Forelimb muscle (tissue), 1 donor: ENCODE data around the gene SLC16A4. TPM values are rescaled to one million over a fixed set of nuclear protein-coding genes. Genes with fewer than 3 reads are reported as not detected.

ENCODE experiments used
- DNase-seq: peaks from one replicate; pipeline ENCODE4 v3.0.0-alpha.2; 2013; ENCODE audit warnings: low read depth
- polyA plus RNA-seq: library from polyadenylated mRNA; unstranded; fragments of 120-200 nt; gene quantifications from one replicate; pipeline ENCODE4 v1.2.1, GENCODE V29; 2013; ENCODE audit not compliant: insufficient read length

Gene SLC16A4
- polyA plus RNA-seq, 1 donor: 9.9 TPM

DNA sequence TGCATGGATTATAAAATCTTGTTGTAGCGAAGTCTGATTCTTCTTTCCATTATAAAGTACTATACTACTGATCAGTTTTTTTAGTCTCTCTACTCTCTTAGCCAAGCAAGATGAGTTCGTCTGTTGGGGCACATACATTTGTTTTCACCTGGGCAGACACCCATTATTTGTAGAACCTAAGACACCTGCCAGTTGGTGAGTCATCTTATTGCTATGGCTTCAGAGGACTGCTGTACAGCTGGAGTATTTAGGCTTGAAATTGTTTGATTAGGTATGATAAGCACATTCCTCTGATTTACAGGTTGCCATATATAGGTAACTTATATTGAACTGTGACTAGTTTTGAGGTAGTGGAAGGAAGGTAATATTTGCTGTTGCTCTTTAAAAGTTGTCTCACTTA is 34.4 kb downstream of the SLC16A4 start:
- DNase-seq: no peak

- DNase-seq: no peak
Observed at GRCh38 chr1:110355321-110355720, 35.5 kb downstream of the SLC16A4 start.

- no peak for DNase-seq
Observed at GRCh38 chr1:110350360-110350759, 40.5 kb downstream of the SLC16A4 start.

- DNase-seq: no peak
Observed at GRCh38 chr1:110348771-110349170, 42.1 kb downstream of the SLC16A4 start.

DNA sequence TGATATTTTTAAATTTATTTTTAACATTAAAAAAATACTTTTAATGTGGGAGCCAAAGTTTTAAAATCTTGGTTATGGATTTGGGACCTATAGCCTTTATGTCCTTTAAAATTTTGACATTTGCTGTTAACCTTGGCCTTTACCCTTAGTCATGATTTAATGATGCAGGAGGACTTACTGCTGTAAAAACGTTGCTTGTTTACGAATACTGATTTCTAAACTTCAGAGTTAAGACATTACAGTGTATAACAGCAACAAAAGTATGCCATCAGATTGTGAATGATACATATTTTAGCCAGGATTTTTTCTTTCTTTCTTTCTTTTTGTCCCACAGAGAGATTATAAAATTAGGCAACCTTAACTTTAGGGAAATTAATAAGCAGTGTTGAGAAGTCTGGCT is 42.8 kb downstream of the SLC16A4 start:
- no peak for DNase-seq

DNA sequence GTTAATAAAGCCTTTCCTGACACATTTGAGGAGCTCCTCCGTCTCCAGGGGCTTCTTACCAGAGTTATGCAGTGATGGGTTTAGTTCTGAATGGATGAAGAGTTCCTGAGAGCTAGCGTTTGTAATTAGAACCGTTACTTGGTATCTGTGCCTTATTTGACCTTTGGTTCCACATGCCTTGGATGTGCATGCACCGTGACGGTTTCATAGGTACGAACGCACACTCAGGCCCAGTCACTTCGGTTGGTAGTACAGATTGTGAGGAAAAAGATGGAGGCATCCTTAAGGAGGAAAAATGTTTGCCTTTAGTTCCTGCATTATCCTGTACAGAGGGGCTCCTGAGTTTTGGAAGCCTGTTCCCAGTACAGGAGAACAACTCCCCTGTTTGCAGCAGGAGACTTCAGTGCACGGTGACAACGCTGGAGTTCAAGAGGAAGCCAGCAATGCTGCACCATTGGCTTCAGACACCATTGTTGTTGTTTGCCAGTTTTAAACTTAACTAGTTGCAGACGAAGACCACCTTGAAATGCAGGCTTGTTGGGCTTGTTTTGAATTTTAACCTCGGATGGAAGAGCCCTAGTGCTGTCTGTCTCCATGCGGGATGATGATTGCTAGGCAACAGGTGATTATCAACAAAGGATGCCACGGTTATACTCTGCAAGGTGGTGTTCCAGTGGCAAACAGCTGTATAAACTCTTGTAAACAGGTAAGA is 43.5 kb downstream of the SLC16A4 start:
- no peak for DNase-seq

DNA sequence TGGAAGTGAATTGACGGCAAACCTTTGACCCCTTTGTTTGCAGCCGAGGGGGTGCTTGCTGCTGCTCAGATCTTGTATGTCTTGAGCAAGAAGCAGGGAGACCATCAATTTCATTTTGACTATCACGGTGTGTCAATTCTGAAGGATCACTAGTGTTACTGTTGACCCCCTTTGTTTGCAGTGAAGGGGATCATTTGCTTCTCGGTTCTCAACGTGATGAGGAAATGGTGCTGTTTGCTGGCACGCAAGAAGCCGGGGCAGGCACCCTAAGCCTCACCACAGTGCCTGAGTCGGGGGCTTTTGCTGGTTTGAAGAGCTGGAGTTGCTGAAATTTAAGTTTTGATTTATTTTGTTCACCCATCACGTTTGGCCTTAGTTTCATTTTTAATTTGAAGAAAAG is 44.1 kb downstream of the SLC16A4 start:
- no peak for DNase-seq

DNA sequence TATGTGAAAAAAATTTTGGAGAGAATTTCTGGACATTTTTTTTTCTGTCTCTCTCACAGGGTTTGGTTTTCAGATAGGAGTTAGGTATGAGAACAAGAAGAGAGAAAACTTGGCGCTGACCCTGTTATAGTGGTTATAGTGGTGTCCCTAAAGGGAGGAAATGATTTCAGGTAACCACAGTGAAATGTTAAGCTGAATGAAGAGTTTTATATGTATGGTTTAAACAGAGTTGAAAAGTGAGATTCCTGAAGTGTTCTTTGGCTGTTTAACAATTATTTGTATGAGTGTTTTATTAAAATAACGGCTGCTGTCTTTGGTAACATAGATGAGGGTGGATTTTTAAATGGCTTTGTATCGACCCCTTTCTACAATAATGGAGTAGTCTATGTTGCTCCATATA is 45.3 kb downstream of the SLC16A4 start:
- DNase-seq: no peak

DNA sequence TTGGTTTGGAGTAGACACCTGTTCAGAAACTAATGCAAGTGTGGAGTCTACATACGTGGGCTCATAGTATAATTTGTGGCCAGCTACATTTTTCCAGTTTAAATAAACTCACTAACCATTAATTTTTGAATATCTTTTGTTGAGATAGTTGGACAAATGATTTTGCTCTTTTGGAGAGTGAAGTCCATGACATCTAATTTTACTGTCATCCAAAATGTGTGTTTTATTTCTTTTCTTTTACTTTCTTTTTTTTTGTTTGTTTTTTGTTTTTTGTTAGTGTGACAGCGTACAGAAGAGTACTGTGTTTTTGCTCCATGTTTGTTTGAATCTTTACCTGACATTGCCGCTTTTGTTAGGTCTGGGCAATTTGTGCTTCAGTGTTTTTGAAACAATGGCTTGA is 46.7 kb downstream of the SLC16A4 start:
- DNase-seq: no peak

DNA sequence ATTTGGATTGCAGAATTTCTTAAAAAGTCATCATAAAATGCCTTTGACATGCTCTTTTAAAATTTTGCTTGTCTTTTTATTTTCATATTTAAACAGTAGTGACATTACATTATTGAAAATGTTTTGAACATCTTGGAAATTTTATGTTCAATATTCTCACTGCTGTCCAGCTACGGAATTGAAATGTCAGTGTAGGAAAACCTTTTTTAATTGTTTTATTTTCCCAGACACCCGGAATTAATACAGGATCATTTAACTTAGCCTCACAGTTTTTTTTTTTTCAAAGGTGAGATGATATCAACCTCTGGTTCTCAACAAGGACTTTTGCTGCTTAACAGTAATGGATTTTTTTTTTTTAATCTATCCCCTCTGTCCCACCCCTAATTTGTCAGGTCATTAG is 47.6 kb downstream of the SLC16A4 start:
- DNase-seq: no peak

DNA sequence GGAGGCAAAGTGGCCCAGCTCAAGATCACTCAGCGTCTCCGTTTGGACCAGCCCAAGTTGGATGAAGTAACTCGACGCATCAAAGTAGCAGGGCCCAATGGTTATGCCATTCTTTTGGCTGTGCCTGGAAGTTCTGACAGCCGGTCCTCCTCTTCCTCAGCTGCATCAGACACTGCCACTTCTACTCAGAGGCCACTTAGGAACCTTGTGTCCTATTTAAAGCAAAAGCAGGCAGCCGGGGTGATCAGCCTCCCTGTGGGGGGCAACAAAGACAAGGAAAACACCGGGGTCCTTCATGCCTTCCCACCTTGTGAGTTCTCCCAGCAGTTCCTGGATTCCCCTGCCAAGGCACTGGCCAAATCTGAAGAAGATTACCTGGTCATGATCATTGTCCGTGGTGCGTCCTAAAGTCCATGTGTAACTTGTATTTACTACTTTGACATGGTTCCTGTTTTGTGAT is 48.9 kb downstream of the SLC16A4 start:
- DNase-seq: no peak

DNA sequence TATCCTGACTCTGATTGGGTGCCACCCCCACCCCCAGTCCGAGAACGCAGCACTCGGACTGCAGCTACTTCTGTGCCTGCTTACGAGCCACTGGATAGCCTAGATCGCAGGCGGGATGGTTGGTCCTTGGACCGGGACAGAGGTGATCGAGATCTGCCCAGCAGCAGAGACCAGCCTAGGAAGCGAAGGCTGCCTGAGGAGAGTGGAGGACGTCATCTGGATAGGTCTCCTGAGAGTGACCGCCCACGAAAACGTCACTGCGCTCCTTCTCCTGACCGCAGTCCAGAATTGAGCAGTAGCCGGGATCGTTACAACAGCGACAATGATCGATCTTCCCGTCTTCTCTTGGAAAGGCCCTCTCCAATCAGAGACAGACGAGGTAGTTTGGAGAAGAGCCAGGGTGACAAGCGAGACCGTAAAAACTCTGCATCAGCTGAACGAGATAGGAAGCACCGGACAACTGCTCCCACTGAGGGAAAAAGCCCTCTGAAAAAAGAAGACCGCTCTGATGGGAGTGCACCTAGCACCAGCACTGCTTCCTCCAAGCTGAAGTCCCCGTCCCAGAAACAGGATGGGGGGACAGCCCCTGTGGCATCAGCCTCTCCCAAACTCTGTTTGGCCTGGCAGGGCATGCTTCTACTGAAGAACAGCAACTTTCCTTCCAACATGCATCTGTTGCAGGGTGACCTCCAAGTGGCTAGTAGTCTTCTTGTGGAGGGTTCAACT is 49.5 kb downstream of the SLC16A4 start:
- no peak for DNase-seq

GRCh38 chr1:110340207-110340468 is 50.7 kb downstream of the SLC16A4 start:
- no peak for DNase-seq

DNA sequence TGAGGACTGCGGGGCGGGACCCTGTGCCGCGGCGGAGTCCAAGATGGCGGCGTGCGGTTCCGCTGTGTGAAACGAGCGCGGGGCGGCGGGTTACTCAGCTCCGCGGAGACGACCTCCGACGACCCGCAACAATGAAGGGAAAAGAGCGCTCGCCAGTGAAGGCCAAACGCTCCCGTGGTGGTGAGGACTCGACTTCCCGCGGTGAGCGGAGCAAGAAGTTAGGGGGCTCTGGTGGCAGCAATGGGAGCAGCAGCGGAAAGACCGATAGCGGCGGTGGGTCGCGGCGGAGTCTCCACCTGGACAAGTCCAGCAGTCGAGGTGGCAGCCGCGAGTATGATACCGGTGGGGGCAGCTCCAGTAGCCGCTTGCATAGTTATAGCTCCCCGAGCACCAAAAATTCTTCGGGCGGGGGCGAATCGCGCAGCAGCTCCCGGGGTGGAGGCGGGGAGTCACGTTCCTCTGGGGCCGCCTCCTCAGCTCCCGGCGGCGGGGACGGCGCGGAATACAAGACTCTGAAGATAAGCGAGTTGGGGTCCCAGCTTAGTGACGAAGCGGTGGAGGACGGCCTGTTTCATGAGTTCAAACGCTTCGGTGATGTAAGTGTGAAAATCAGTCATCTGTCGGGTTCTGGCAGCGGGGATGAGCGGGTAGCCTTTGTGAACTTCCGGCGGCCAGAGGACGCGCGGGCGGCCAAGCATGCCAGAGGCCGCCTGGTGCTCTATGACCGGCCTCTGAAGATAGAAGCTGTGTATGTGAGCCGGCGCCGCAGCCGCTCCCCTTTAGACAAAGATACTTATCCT is 51.2 kb downstream of the SLC16A4 start:
- no peak for DNase-seq

- peak; percentile 100 for DNase-seq
Observed at GRCh38 chr1:110338886-110339406, 51.9 kb downstream of the SLC16A4 start, which contains the start of gene RBM15. RBM15 (plus strand) TSS chr1:110339377; CDS start chr1:110339406, 29 bp downstream.

GRCh38 chr1:110338309-110338885 is 52.4 kb downstream of the SLC16A4 start:
- peak; percentile 65 for DNase-seq

DNA sequence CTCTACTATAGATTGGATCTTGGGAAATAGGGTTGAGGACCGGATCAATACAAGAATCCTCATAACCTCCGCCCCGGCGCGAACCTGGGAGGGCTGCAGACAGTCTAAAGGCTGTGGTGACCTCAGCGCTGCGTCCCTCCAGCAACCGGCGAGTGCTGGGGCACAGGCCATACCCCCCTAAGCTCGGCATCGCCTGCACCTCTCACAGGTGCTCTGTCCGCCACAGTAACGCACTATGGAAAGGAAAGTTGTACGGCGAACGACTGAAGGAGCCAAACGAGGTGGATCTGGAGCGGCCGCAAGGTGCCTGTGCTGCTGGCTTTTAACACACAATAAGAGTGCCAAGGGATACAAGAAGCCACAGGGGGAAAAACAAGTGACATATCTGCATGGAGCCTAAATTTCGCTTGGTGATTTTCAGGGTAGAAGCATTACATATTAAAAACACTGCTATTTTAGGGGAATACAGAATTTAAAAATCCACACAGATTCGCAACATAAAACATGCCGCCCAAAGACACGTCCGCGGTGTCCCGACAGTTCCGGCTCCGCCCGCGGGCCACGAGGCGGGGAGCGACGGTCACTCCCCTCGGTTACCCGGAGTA is 53.0 kb downstream of the SLC16A4 start:
- no peak for DNase-seq

DNA sequence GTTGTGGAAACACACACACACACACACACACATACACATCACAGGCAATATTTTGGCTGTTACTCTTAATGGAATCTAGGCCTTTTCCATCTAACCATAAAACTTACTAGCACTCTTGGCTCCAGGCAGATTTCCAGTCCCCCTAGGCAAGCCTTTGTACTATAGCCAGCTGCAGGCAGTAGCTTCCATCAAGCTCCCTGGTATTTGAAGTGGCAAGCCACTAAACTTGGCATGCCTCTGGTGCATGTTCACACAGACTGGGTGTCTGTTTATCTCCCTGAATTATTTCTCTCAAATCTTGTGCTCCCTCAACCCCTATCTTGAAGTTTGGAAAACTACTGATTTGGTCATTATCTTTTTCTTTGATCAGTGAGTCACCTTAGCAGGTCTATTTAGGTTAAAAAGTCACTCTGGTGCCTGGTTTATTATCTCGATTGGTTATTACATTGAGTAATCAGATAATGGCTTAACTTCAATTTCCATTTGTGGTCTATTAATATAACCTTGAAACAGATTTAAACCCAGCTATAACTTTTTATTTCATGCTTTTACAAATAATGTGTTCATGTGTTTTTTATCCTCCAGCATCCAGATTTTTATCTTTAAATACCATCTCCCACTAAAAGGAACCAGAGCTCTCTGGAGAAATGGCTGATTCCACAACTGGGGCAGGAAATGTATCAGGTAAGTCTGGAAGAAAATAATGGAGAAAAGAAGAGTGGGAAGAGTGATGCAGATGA is 54.4 kb downstream of the SLC16A4 start:
- DNase-seq: no peak

- DNase-seq: no peak
Observed at GRCh38 chr1:110335265-110335664, 55.6 kb downstream of the SLC16A4 start.

DNA sequence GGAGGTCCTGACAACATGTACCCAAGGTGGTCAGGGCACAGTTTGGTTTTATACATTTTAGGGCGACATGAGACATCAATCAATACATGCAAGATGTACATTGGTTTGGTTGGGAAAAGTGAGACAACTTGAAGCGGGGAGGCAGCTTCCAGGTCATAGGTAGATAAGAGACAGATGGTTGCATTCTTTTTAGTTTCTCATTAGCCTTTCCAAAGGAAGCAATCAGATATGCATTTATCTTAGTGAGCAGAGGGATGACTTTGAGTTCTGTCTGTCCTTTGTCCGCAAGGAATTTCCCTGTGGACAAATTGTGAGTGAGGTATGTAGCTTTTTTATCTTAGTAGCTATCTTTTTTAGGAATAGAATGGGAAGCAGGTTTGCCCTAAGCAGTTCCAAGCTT is 62.1 kb downstream of the SLC16A4 start:
- no peak for DNase-seq

DNA sequence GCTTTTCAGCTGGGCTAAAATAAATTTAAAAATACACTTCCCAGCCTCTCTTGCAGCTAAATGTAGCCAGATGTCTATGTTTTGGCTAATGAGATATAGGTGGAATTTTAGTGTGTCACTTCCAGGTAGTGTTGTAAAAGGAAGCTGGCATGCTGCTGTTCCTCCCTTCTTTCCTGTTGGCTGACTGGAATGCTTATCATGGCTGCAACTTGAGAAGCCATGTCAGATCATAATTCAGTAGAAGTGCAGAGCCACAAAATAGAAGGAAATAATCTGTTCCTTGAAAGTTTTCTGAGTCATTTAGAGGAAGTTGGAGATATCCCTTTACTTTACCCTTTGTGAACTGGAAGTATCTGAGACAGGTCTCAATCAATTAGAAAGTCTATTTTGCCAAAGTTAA is 62.6 kb downstream of the SLC16A4 start:
- DNase-seq: no peak
